Fibroblast of mammary gland (primary cell): ENCODE results near the gene PRG3.

Experiments
- DNase-seq: peaks from one replicate; pipeline ENCODE4 v3.0.0-alpha.2; 2010; ENCODE audit warnings: low read depth
- H3K4me3 ChIP-seq: 2 replicates; pipeline ENCODE4 v1.5.1; 2011; ENCODE audit warnings: low read depth, mild to moderate bottlenecking, low read length, moderate library complexity; ENCODE audit not compliant: control insufficient read depth
- TF ChIP-seq, protein P1 (sequence below): conservative IDR thresholded peaks from 2 replicates; pipeline ENCODE4 v1.5.1; 2011; ENCODE audit warnings: low read depth, low read length, inconsistent platforms; ENCODE audit not compliant: control insufficient read depth, insufficient read depth

Gene PRG3

GRCh38 chr11:57327721-57328120, 53.2 kb downstream of the PRG3 start:
- no peak overlapping the region for H3K4me3 ChIP-seq
- TF ChIP-seq, protein P1, sequence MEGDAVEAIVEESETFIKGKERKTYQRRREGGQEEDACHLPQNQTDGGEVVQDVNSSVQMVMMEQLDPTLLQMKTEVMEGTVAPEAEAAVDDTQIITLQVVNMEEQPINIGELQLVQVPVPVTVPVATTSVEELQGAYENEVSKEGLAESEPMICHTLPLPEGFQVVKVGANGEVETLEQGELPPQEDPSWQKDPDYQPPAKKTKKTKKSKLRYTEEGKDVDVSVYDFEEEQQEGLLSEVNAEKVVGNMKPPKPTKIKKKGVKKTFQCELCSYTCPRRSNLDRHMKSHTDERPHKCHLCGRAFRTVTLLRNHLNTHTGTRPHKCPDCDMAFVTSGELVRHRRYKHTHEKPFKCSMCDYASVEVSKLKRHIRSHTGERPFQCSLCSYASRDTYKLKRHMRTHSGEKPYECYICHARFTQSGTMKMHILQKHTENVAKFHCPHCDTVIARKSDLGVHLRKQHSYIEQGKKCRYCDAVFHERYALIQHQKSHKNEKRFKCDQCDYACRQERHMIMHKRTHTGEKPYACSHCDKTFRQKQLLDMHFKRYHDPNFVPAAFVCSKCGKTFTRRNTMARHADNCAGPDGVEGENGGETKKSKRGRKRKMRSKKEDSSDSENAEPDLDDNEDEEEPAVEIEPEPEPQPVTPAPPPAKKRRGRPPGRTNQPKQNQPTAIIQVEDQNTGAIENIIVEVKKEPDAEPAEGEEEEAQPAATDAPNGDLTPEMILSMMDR = no peak
- DNase-seq = no peak
